Measurements from ENCODE around the gene SPOCK1.

GRCh38 chr5:137383909-137384308, 115.2 kb downstream of the SPOCK1 start:
- no peak for TF ChIP-seq L3MBTL2 (conservative IDR thresholded peaks at IDR 0.05)
- TF ChIP-seq SP1 (IDR thresholded peaks at IDR 0.05) = no peak
- TF ChIP-seq ZNF384 (IDR thresholded peaks at IDR 0.05) = no peak
- TF ChIP-seq BHLHE40 (IDR thresholded peaks at IDR 0.05; ENCODE audit: borderline replicate concordance) = no peak
- no peak for TF ChIP-seq ARNT (IDR thresholded peaks at IDR 0.05)
- TF ChIP-seq FOXK2 (IDR thresholded peaks at IDR 0.05) = no peak
- TF ChIP-seq HDGF (IDR thresholded peaks at IDR 0.05; ENCODE audit: borderline replicate concordance) = no peak

Data from HEK293T (cell line).